ENCODE data around the gene MUC20.

MUC20 gene

GRCh38 chr3:195755791-195756676 lies 35.3 kb downstream of the MUC20 start:
- DNase-seq (ENCODE audit: insufficient read length) (no peak), FAIRE-seq (no peak)
- no peak for TF ChIP-seq POLR2A (IDR thresholded peaks at IDR 0.05; ENCODE audit: low read depth, low read length)
- no peak for TF ChIP-seq TAF1 (IDR thresholded peaks at IDR 0.05; ENCODE audit: borderline replicate concordance, low read depth, low read length)
- no peak for TF ChIP-seq POLR2AphosphoS5 (IDR thresholded peaks at IDR 0.05; ENCODE audit: low read depth, low read length)

GRCh38 chr3:195757438-195757770 lies 36.6 kb downstream of the MUC20 start:
- FAIRE-seq (no peak), DNase-seq (ENCODE audit: insufficient read length) (no peak)
- TF ChIP-seq POLR2A (IDR thresholded peaks at IDR 0.05; ENCODE audit: low read depth, low read length) (no peak), TAF1 (IDR thresholded peaks at IDR 0.05; ENCODE audit: borderline replicate concordance, low read depth, low read length) (no peak), POLR2AphosphoS5 (IDR thresholded peaks at IDR 0.05; ENCODE audit: low read depth, low read length) (no peak)

DNA sequence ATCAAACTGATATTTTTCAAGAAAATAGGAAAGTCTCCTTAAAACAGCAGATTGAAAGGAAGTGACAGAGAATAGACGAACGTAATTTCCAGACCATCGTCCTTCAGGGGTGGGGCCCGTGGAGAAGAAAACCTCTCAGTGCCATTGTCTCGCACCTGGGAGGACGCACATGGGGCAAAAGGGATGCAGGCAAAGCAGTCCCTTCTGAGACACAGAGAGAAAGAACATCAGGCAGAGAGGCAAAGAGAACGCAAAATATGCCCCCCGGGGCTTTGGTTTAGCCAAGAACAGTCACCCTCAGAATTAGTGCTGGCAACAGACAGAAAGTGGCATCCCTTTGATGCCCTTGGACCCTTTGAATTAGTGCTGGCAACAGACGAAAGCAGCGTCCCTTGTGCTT lies 37.0 kb downstream of the MUC20 start:
- DNase-seq (ENCODE audit: insufficient read length) (no peak), FAIRE-seq (no peak)
- TF ChIP-seq POLR2A (IDR thresholded peaks at IDR 0.05; ENCODE audit: low read depth, low read length) = no peak
- no peak for TF ChIP-seq POLR2AphosphoS5 (IDR thresholded peaks at IDR 0.05; ENCODE audit: low read depth, low read length)
- no peak for TF ChIP-seq TAF1 (IDR thresholded peaks at IDR 0.05; ENCODE audit: borderline replicate concordance, low read depth, low read length)

- TF ChIP-seq POLR2A (IDR thresholded peaks at IDR 0.05; ENCODE audit: low read depth, low read length) = no peak
- no peak for TF ChIP-seq TAF1 (IDR thresholded peaks at IDR 0.05; ENCODE audit: borderline replicate concordance, low read depth, low read length)
- no peak for TF ChIP-seq POLR2AphosphoS5 (IDR thresholded peaks at IDR 0.05; ENCODE audit: low read depth, low read length)
- DNase-seq (ENCODE audit: insufficient read length) = no peak
- FAIRE-seq = no peak
Observed at GRCh38 chr3:195758721-195759353, 38.1 kb downstream of the MUC20 start.

DNA sequence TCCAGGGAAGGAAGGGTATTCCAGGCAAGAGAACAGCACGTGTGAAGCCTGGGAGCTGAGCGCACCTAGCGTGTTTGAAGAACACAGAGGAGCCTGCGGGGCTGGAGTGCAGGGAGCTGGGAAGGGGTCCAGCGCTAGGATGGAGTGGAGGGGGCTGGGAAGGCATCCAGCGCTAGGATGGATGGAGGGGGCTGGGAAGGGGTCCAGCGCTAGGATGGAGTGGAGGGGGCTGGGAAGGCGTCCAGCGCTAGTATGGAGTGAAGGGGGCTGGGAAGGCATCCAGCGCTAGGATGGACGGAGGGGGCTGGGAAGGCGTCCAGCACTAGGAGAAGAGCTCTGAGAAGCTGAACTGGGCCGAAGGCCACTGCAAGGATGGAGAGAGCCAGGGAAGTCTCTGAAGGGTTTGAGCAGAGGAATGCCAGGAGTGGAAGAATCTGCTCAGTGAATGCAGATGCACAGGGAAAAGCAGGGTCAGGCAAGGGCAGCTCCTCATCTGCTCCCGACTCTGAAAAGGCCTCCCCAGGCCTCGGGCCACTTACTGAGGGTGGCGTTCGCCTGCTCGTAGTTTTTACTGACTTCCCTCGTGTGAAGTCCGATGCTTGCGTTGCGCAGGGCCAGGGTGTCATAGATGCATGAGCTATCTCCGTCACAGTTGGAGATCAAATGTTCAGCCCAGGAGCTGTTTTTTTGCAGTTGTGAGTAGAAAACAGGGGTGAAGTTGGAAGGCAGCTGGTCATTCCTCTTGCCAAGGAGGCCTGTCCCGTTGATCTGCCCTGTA lies 39.8 kb downstream of the MUC20 start:
- FAIRE-seq (no peak), DNase-seq (ENCODE audit: insufficient read length) (no peak)
- no peak for TF ChIP-seq POLR2A (IDR thresholded peaks at IDR 0.05; ENCODE audit: low read depth, low read length)
- no peak for TF ChIP-seq TAF1 (IDR thresholded peaks at IDR 0.05; ENCODE audit: borderline replicate concordance, low read depth, low read length)

DNA sequence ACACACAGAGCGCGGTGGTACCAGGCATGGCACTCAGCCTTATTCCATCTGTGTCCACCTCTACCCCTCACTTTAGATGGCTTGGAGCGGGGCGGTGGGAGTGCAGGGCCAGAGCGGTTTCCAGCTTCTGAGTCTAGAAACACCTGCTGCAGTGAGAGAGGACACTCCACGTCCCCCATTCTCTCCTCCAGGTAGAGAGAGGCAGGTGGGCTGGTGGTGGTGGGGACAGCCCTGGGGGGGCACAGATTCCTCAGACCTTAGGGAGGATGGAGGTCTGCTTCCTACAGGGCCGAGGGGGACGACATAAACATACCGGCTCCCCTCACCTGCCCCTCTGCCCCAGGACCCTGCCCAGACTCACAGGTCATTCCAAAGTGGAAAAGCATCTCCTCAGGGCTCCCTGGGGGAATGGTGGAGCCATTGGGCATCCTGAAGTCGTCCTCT lies 40.4 kb downstream of the MUC20 start:
- no peak for TF ChIP-seq POLR2A (IDR thresholded peaks at IDR 0.05; ENCODE audit: low read depth, low read length)
- no peak for FAIRE-seq
- no peak for DNase-seq (ENCODE audit: insufficient read length)

- no peak for FAIRE-seq
- DNase-seq (ENCODE audit: insufficient read length) = no peak
- TF ChIP-seq POLR2AphosphoS5 (IDR thresholded peaks at IDR 0.05; ENCODE audit: low read depth, low read length) = no peak
- TF ChIP-seq POLR2A (IDR thresholded peaks at IDR 0.05; ENCODE audit: low read depth, low read length) = no peak
- no peak for TF ChIP-seq TAF1 (IDR thresholded peaks at IDR 0.05; ENCODE audit: borderline replicate concordance, low read depth, low read length)
Observed at GRCh38 chr3:195761567-195762248, 40.9 kb downstream of the MUC20 start.

- TF ChIP-seq POLR2AphosphoS5 (IDR thresholded peaks at IDR 0.05; ENCODE audit: low read depth, low read length) (no peak), POLR2A (IDR thresholded peaks at IDR 0.05; ENCODE audit: low read depth, low read length) (no peak), TAF1 (IDR thresholded peaks at IDR 0.05; ENCODE audit: borderline replicate concordance, low read depth, low read length) (no peak)
- DNase-seq (ENCODE audit: insufficient read length) (no peak), FAIRE-seq (no peak)
Observed at GRCh38 chr3:195762249-195762585, 41.4 kb downstream of the MUC20 start.

DNA sequence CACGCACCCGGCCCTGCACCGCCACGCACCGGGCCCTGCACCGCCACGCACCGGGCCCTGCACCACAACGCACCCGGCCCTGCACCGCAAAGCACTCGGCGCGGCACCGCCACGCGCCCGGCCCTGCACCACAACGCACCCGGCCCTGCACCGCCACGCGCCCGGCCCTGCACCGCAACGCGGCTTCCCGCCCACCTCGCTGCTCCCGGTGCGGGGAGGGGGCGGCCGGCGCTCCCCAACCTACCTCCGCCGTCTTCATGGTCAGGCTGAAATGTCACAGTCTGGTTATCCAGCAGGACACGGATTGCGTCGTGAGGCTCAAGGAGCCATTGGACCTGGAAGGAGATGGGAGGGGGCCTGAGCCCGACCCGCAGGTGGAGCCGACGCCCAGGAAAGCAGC lies 41.8 kb downstream of the MUC20 start:
- TF ChIP-seq POLR2AphosphoS5 (IDR thresholded peaks at IDR 0.05; ENCODE audit: low read depth, low read length) (no peak), POLR2A (IDR thresholded peaks at IDR 0.05; ENCODE audit: low read depth, low read length) (no peak)
- no peak for DNase-seq (ENCODE audit: insufficient read length)
- FAIRE-seq = no peak

GRCh38 chr3:195763076-195763830 lies 42.5 kb downstream of the MUC20 start:
- FAIRE-seq = no peak

More at GRCh38 chr3:195763076-195763830, 42.5 kb downstream of the MUC20 start:
- TF ChIP-seq POLR2AphosphoS5 (IDR thresholded peaks at IDR 0.05; ENCODE audit: low read depth, low read length) (no peak), TAF1 (IDR thresholded peaks at IDR 0.05; ENCODE audit: borderline replicate concordance, low read depth, low read length) (no peak), POLR2A (IDR thresholded peaks at IDR 0.05; ENCODE audit: low read depth, low read length) (no peak)
- DNase-seq (ENCODE audit: insufficient read length) = no peak

All from GM12892 (cell line).